Trophoblast cell (in vitro differentiated cells and primary cell): ENCODE measurements around the gene CACNA1C.

ENCODE experiments used
- DNase-seq, 2 donors: peaks; one replicate each; pipeline ENCODE4 v3.0.0-alpha.2; 2016
- H2AFZ ChIP-seq: 2 replicates; pipeline ENCODE4 v1.6.1; 2013; ENCODE audit warnings: low read length, moderate library complexity, mild to moderate bottlenecking; ENCODE audit not compliant: insufficient read depth, poor library complexity
- H2AK5ac ChIP-seq: 2 replicates; pipeline ENCODE4 v1.6.1; 2013; ENCODE audit warnings: mild to moderate bottlenecking, low read length
- H2BK120ac ChIP-seq: 2 replicates; pipeline ENCODE4 v1.6.1; 2013; ENCODE audit warnings: low read length, mild to moderate bottlenecking, moderate library complexity; ENCODE audit not compliant: insufficient read depth, poor library complexity
- H2BK12ac ChIP-seq: 2 replicates; pipeline ENCODE4 v1.6.1; 2013; ENCODE audit warnings: mild to moderate bottlenecking, low read length, moderate library complexity
- H2BK5ac ChIP-seq: 2 replicates; pipeline ENCODE4 v1.6.1; 2013; ENCODE audit warnings: low read length, low read depth, moderate library complexity, mild to moderate bottlenecking; ENCODE audit not compliant: poor library complexity
- H3K14ac ChIP-seq: 2 replicates; pipeline ENCODE4 v1.6.1; 2013; ENCODE audit warnings: mild to moderate bottlenecking, low read length
- H3K18ac ChIP-seq: 2 replicates; pipeline ENCODE4 v1.6.1; 2013; ENCODE audit warnings: mild to moderate bottlenecking, low read length
- H3K23ac ChIP-seq: 2 replicates; pipeline ENCODE4 v1.6.1; 2013; ENCODE audit warnings: low read length
- H3K27ac ChIP-seq: 2 replicates; pipeline ENCODE4 v1.5.1; 2013; ENCODE audit warnings: low read depth, mild to moderate bottlenecking, inconsistent platforms, low read length, moderate library complexity
- H3K27me3 ChIP-seq: 2 replicates; pipeline ENCODE4 v1.6.1; 2013; ENCODE audit warnings: inconsistent platforms, mild to moderate bottlenecking, low read length, moderate library complexity; ENCODE audit not compliant: insufficient read depth
- H3K36me3 ChIP-seq, 2 experiments: 1 replicate in 1 of 2; 2 replicates in 1 of 2; pipeline ENCODE4 v1.6.1; 2013; ENCODE audit warnings: low read length in 2 of 2, mild to moderate bottlenecking in 2 of 2, moderate library complexity in 1 of 2; ENCODE audit not compliant: insufficient read depth in 2 of 2, control insufficient read depth in 1 of 2
- H3K4ac ChIP-seq: 2 replicates; pipeline ENCODE4 v1.6.1; 2013; ENCODE audit warnings: low read depth, mild to moderate bottlenecking, low read length, moderate library complexity
- H3K4me1 ChIP-seq, 2 experiments: 1 replicate in 1 of 2; 2 replicates in 1 of 2; pipeline ENCODE4 v1.6.1; 2013; ENCODE audit warnings: low read length in 2 of 2, mild to moderate bottlenecking in 2 of 2, moderate library complexity in 1 of 2; ENCODE audit not compliant: insufficient read depth in 2 of 2, control insufficient read depth in 1 of 2
- H3K4me2 ChIP-seq: 2 replicates; pipeline ENCODE4 v1.6.1; 2013; ENCODE audit warnings: inconsistent platforms, mild to moderate bottlenecking, low read length, moderate library complexity
- H3K4me3 ChIP-seq: 2 replicates; pipeline ENCODE4 v1.5.1; 2013; ENCODE audit warnings: mild to moderate bottlenecking, low read depth, low read length, inconsistent platforms
- H3K79me1 ChIP-seq: one replicate; pipeline ENCODE4 v1.6.1; 2013; ENCODE audit warnings: low read length
- H3K79me2 ChIP-seq: 2 replicates; pipeline ENCODE4 v1.6.1; 2013; ENCODE audit warnings: low read length, mild to moderate bottlenecking; ENCODE audit not compliant: control insufficient read depth, insufficient read depth, poor library complexity
- H3K9ac ChIP-seq: 2 replicates; pipeline ENCODE4 v1.6.1; 2013; ENCODE audit warnings: mild to moderate bottlenecking, low read length
- H3K9me3 ChIP-seq: 2 replicates; pipeline ENCODE4 v1.6.1; 2013; ENCODE audit warnings: low read depth, mild to moderate bottlenecking, control low read depth, inconsistent platforms, low read length; ENCODE audit not compliant: insufficient read depth
- H4K12ac ChIP-seq: 2 replicates; pipeline ENCODE4 v1.6.1; 2013; ENCODE audit warnings: low read depth, mild to moderate bottlenecking, low read length, moderate library complexity
- H4K8ac ChIP-seq: 2 replicates; pipeline ENCODE4 v1.6.1; 2013; ENCODE audit warnings: low read depth, mild to moderate bottlenecking, low read length, moderate library complexity
- H4K91ac ChIP-seq: one replicate; pipeline ENCODE4 v1.6.1; 2013; ENCODE audit warnings: low read depth, mild to moderate bottlenecking, low read length, moderate library complexity
- WGBS: extraction: QIAGEN DNeasy Blood & Tissue Kit; methylation state at CpG from one replicate; pipeline ENCODE4 v1.1.7; 2013; ENCODE audit warnings: missing lambda C conversion rate; ENCODE audit not compliant: insufficient read length, insufficient coverage; ENCODE audit errors: extremely low coverage; 5-methylcytosine and 5-hydroxymethylcytosine counted together

Gene CACNA1C

DNA sequence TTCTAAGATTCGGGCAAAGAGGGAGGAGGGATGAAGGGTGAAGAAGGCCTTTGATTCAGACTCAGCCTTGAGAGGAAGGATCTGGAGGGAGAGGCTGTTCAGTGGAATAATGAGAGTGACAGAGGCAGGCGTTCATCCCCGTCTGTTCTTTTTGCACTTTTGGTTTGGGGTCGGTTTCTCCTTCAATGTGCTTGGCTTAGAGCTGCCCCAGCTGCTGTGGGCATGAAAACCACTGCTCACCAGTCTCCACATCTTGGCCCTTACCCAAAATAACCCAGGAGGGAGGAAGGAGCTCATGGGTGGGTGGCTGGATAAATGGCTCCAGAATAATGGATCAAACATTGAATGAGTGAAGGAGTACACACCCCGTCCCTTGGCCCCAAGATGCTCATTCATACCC lies 480.2 kb downstream of the CACNA1C start:
- H3K79me1 ChIP-seq: no peaks in the 10 kb centered on the region
- H2BK120ac ChIP-seq: no peak overlapping the region
- H3K79me2 ChIP-seq: no peaks in the 10 kb centered on the region
- no peak overlapping the region for H4K91ac ChIP-seq
- no peak overlapping the region for H4K12ac ChIP-seq
- no peaks in the 10 kb centered on the region for H3K27me3 ChIP-seq
- no peak overlapping the region for H2BK12ac ChIP-seq
- H3K4me2 ChIP-seq: no peak overlapping the region
- H2AFZ ChIP-seq: no peak overlapping the region
- H3K27ac ChIP-seq: no peak overlapping the region
- peaks cover 0 to 3% of the 10 kb centered on the region in 2 experiments for H3K36me3 ChIP-seq
- no peak overlapping the region for H3K4ac ChIP-seq
- no peak overlapping the region for H3K23ac ChIP-seq
- no peak for DNase-seq
- no CpG with 5 or more reads among the region's 5 CpGs for WGBS
- H2AK5ac ChIP-seq: no peak overlapping the region
- H2BK5ac ChIP-seq: no peak overlapping the region
- H4K8ac ChIP-seq: no peak overlapping the region
- no peak overlapping the region for H3K14ac ChIP-seq
- H3K4me3 ChIP-seq: no peak overlapping the region
- no peak overlapping the region for H3K9ac ChIP-seq
- peaks cover 11 to 12% of the 10 kb centered on the region in 2 experiments for H3K4me1 ChIP-seq
- H3K9me3 ChIP-seq: no peaks in the 10 kb centered on the region
- no peak overlapping the region for H3K18ac ChIP-seq

DNA sequence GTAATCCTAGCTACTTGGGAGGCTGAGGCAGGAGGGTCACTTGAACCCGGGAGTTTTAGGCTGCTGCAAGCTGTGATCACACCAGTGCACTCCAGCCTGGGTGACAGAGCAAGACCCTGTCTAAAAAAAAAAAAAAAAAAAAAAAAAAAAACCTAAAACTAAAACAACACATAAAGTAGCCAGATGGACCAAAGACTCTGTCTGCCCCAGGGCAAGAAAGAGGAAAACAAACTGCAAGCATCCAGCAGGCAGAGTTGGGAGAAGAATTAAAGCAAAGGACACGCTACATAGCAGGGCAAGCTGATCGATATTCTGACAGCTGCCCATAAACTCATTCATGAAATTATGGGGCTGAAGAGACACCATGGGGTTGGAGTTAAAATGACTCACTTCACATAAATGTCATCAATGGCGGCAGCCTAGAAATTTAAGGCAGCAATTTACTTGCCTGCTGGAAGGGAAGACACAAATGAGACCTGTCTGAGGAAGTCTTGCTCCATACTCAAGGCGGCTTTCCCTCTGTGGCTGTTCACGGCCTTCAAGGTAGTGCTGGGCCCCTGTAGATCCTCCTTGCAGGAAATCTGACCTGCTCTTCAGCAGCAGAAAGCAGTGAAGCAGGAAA lies 482.9 kb downstream of the CACNA1C start:
- Histone ChIP-seq H3K4me1 (peaks cover 5 to 10% of the 10 kb centered on the region in 2 experiments), H3K79me2 (no peaks in the 10 kb centered on the region), H4K12ac (no peak overlapping the region), H4K8ac (no peak overlapping the region), H3K27ac (no peak overlapping the region), H3K23ac (no peak overlapping the region), H2BK5ac (no peak overlapping the region), H3K4me2 (no peak overlapping the region), H2BK12ac (no peak overlapping the region), H2AFZ (no peak overlapping the region), H3K14ac (no peak overlapping the region), H3K18ac (no peak overlapping the region), H3K27me3 (no peaks in the 10 kb centered on the region), H3K4me3 (no peak overlapping the region), H3K79me1 (no peaks in the 10 kb centered on the region), H3K9ac (no peak overlapping the region), H3K9me3 (no peaks in the 10 kb centered on the region), H3K36me3 (peaks cover 1 to 3% of the 10 kb centered on the region in 2 experiments), H4K91ac (no peak overlapping the region), H3K4ac (no peak overlapping the region), H2BK120ac (no peak overlapping the region), H2AK5ac (no peak overlapping the region)
- no CpG with 5 or more reads among the region's 6 CpGs for WGBS
- DNase-seq: peak in 1 of 2 donors; percentile 14

- no peak overlapping the region for H3K23ac ChIP-seq
- no peak overlapping the region for H2BK120ac ChIP-seq
- no peak overlapping the region for H3K4ac ChIP-seq
- no peaks in the 10 kb centered on the region for H3K79me2 ChIP-seq
- no peak overlapping the region for H4K12ac ChIP-seq
- H3K27me3 ChIP-seq: no peaks in the 10 kb centered on the region
- H3K9ac ChIP-seq: no peak overlapping the region
- peaks cover 5 to 7% of the 10 kb centered on the region in 2 experiments for H3K4me1 ChIP-seq
- H3K14ac ChIP-seq: no peak overlapping the region
- DNase-seq: no peak
- H3K9me3 ChIP-seq: no peaks in the 10 kb centered on the region
- no peaks in the 10 kb centered on the region for H3K79me1 ChIP-seq
- no peak overlapping the region for H2BK5ac ChIP-seq
- H3K27ac ChIP-seq: no peak overlapping the region
- no peak overlapping the region for H3K4me2 ChIP-seq
- H3K4me3 ChIP-seq: no peak overlapping the region
- H2AK5ac ChIP-seq: no peak overlapping the region
- no peak overlapping the region for H4K8ac ChIP-seq
- no CpG with 5 or more reads among the region's 4 CpGs for WGBS
- H4K91ac ChIP-seq: no peak overlapping the region
- H2BK12ac ChIP-seq: no peak overlapping the region
- H2AFZ ChIP-seq: no peak overlapping the region
- no peak overlapping the region for H3K18ac ChIP-seq
- peaks cover 2 to 3% of the 10 kb centered on the region in 2 experiments for H3K36me3 ChIP-seq
These were observed 483.9 kb downstream of the CACNA1C start for GRCh38 chr12:2536724-2537123.

- no peak overlapping the region for H3K14ac ChIP-seq
- no peak overlapping the region for H2AFZ ChIP-seq
- no peak overlapping the region for H3K23ac ChIP-seq
- no peak overlapping the region for H4K91ac ChIP-seq
- H3K9me3 ChIP-seq: no peaks in the 10 kb centered on the region
- no peak for DNase-seq
- no peak overlapping the region for H4K8ac ChIP-seq
- H3K36me3 ChIP-seq: peaks cover 2 to 3% of the 10 kb centered on the region in 2 experiments
- H2BK120ac ChIP-seq: no peak overlapping the region
- no peak overlapping the region for H3K27ac ChIP-seq
- H3K4me3 ChIP-seq: no peak overlapping the region
- no peak overlapping the region for H3K4ac ChIP-seq
- H2BK12ac ChIP-seq: no peak overlapping the region
- WGBS: no CpG with 5 or more reads among the region's 5 CpGs
- H2AK5ac ChIP-seq: no peak overlapping the region
- H3K79me1 ChIP-seq: no peaks in the 10 kb centered on the region
- no peak overlapping the region for H3K9ac ChIP-seq
- no peak overlapping the region for H3K18ac ChIP-seq
- H4K12ac ChIP-seq: no peak overlapping the region
- no peaks in the 10 kb centered on the region for H3K27me3 ChIP-seq
- H3K79me2 ChIP-seq: no peaks in the 10 kb centered on the region
- H3K4me1 ChIP-seq: peaks cover 0 to 1% of the 10 kb centered on the region in 2 experiments
- no peak overlapping the region for H2BK5ac ChIP-seq
- H3K4me2 ChIP-seq: no peak overlapping the region
These were observed 485.2 kb downstream of the CACNA1C start for GRCh38 chr12:2537868-2538541.
